H1 (cell line): ENCODE data around the gene HOXB6. TPM values are rescaled to one million over a fixed set of nuclear protein-coding genes. Genes with fewer than 3 reads are reported as not detected.

Experiments used
- CTCF ChIA-PET: fragments of 300-600 bp; sonication (Branson Sonifier 250); formaldehyde crosslinking; loops from one replicate; lab custom pipeline; 2021; ENCODE audit not compliant: partially characterized antibody; lab: Charles Lee
- POLR2A ChIA-PET: fragments of 300-600 bp; sonication (Branson Sonifier 250); formaldehyde crosslinking; loops from one replicate; lab custom pipeline; 2021; ENCODE audit warnings: inconsistent platforms; ENCODE audit not compliant: partially characterized antibody; lab: Charles Lee
- DNase-seq, 2 experiments: peaks; one replicate each; pipeline versions ENCODE4 v3.0.0 to v3.0.0-alpha.2; 2010 to 2022; ENCODE audit warnings: low spot score in 2 of 2, low read depth in 1 of 2, mixed read lengths in 1 of 2
- FAIRE-seq: peaks from 2 replicates; lab custom pipeline; 2011; peaks lifted over from hg19 to GRCh38; lab: Jason Lieb, UNC
- H2AFZ ChIP-seq: 2 replicates; pipeline ENCODE4 v1.8.1; 2012; ENCODE audit warnings: low read length, inconsistent platforms
- H2AK5ac ChIP-seq: 2 replicates; pipeline ENCODE4 v1.6.1; 2013; ENCODE audit warnings: low read depth, low read length
- H2BK120ac ChIP-seq: replicated peaks from 2 replicates; pipeline ENCODE3; 2013; ENCODE audit warnings: low read depth, low read length, inconsistent platforms
- H2BK12ac ChIP-seq: 2 replicates; pipeline ENCODE4 v1.6.1; 2013; ENCODE audit warnings: low read depth, low read length
- H2BK15ac ChIP-seq: 2 replicates; pipeline ENCODE4 v1.6.1; 2013; ENCODE audit warnings: low read length
- H2BK20ac ChIP-seq: 2 replicates; pipeline ENCODE4 v1.6.1; 2013; ENCODE audit warnings: low read length
- H2BK5ac ChIP-seq: 2 replicates; pipeline ENCODE4 v1.6.1; 2013; ENCODE audit warnings: low read depth, low read length
- H3K14ac ChIP-seq: 2 replicates; pipeline ENCODE4 v1.6.1; 2013; ENCODE audit warnings: inconsistent platforms; ENCODE audit not compliant: insufficient read length
- H3K18ac ChIP-seq: 2 replicates; pipeline ENCODE4 v1.6.1; 2013; ENCODE audit warnings: low read length; ENCODE audit errors: extremely low read depth
- H3K23ac ChIP-seq: 2 replicates; pipeline ENCODE4 v1.6.1; 2013; ENCODE audit warnings: inconsistent platforms; ENCODE audit not compliant: insufficient read length
- H3K23me2 ChIP-seq: 2 replicates; pipeline ENCODE4 v1.6.1; 2013; ENCODE audit warnings: low read depth, low read length
- H3K27ac ChIP-seq: 2 replicates; pipeline ENCODE4 v1.6.1; 2011; ENCODE audit warnings: low read depth, low read length, inconsistent platforms
- H3K27me3 ChIP-seq, 4 experiments: replicated peaks in 1 of 4; 1 replicate in 1 of 4; 2 replicates in 3 of 4; pipeline versions ENCODE4 v1.6.1 to v1.8.1; 2011 to 2013; ENCODE audit warnings: low read length in 3 of 4, mild to moderate bottlenecking in 3 of 4, inconsistent platforms in 2 of 4, mixed read lengths in 2 of 4, moderate library complexity in 1 of 4; ENCODE audit not compliant: control insufficient read depth in 3 of 4, insufficient read depth in 3 of 4; ENCODE audit errors: extremely low read depth in 1 of 4
- H3K36me3 ChIP-seq, 4 experiments: 2 replicates each; pipeline versions ENCODE4 v1.6.1 to v1.8.1; 2011 to 2013; ENCODE audit warnings: mild to moderate bottlenecking in 4 of 4, low read length in 3 of 4, moderate library complexity in 2 of 4, control low read depth in 1 of 4, inconsistent platforms in 1 of 4; ENCODE audit not compliant: insufficient read depth in 4 of 4, control insufficient read depth in 2 of 4
- H3K4ac ChIP-seq: replicated peaks from 2 replicates; pipeline ENCODE3; 2013; ENCODE audit warnings: low read length, low read depth, mixed read lengths, inconsistent platforms; ENCODE audit not compliant: insufficient read length
- H3K4me1 ChIP-seq, 4 experiments: replicated peaks in 1 of 4; 1 replicate in 1 of 4; 2 replicates in 3 of 4; pipeline versions ENCODE4 v1.6.1 to v1.8.1; 2011 to 2013; ENCODE audit warnings: low read length in 3 of 4, inconsistent platforms in 2 of 4, mixed read lengths in 1 of 4; ENCODE audit not compliant: insufficient read depth in 4 of 4, control insufficient read depth in 3 of 4
- H3K4me2 ChIP-seq, 2 experiments: 2 replicates each; pipeline versions ENCODE4 v1.6.1 to v1.8.1; 2011 to 2013; ENCODE audit warnings: low read depth in 2 of 2, low read length in 2 of 2, control low read depth in 1 of 2, inconsistent platforms in 1 of 2, mild to moderate bottlenecking in 1 of 2; ENCODE audit not compliant: insufficient read depth in 1 of 2
- H3K4me3 ChIP-seq, 4 experiments: fragments of 200-600, 300-600 bp in 1 of 4; sonication (generic), shearing (Covaris generic), sonication (Bioruptor Twin) in 1 of 4; 2 replicates each; pipeline versions ENCODE4 v1.5.1 to v1.8.1; 2011 to 2016; ENCODE audit warnings: low read length in 4 of 4, low read depth in 3 of 4, control low read depth in 2 of 4, inconsistent platforms in 2 of 4, mild to moderate bottlenecking in 2 of 4, mixed read lengths in 1 of 4, moderate library complexity in 1 of 4; ENCODE audit not compliant: insufficient read depth in 2 of 4; ENCODE audit errors: extremely low read depth in 1 of 4
- H3K56ac ChIP-seq: replicated peaks from 2 replicates; pipeline ENCODE3; 2013; ENCODE audit warnings: low read depth, mild to moderate bottlenecking, mixed read lengths, low read length, inconsistent platforms; ENCODE audit not compliant: insufficient read length
- H3K79me1 ChIP-seq: 2 replicates; pipeline ENCODE4 v1.6.1; 2013; ENCODE audit warnings: low read depth, low read length, control low read depth
- H3K79me2 ChIP-seq, 2 experiments: 2 replicates each; pipeline versions ENCODE4 v1.6.1 to v1.8.1; 2012 to 2013; ENCODE audit warnings: low read length in 2 of 2, mild to moderate bottlenecking in 2 of 2, inconsistent platforms in 1 of 2; ENCODE audit not compliant: insufficient read depth in 2 of 2, control insufficient read depth in 1 of 2
- H3K9ac ChIP-seq, 4 experiments: replicated peaks in 1 of 4; 1 replicate in 1 of 4; 2 replicates in 3 of 4; pipeline versions ENCODE4 v1.6.1 to v1.8.1; 2011 to 2013; ENCODE audit warnings: low read depth in 3 of 4, low read length in 3 of 4, control low read depth in 2 of 4, mild to moderate bottlenecking in 2 of 4, moderate library complexity in 2 of 4, inconsistent platforms in 1 of 4; ENCODE audit errors: extremely low read depth in 1 of 4
- H3K9me3 ChIP-seq, 2 experiments: 2 replicates each; pipeline versions ENCODE4 v1.6.1 to v1.8.1; 2012 to 2013; ENCODE audit warnings: mild to moderate bottlenecking in 2 of 2, moderate library complexity in 2 of 2, control low read depth in 1 of 2, inconsistent platforms in 1 of 2, low read depth in 1 of 2, low read length in 1 of 2, mixed read lengths in 1 of 2; ENCODE audit not compliant: insufficient read depth in 2 of 2
- H4K20me1 ChIP-seq, 2 experiments: replicated peaks in 1 of 2; 2 replicates each; pipeline versions ENCODE3 to v1.8.1; 2011 to 2013; ENCODE audit warnings: inconsistent platforms in 2 of 2, low read length in 2 of 2, mild to moderate bottlenecking in 1 of 2; ENCODE audit not compliant: insufficient read depth in 2 of 2, control insufficient read depth in 1 of 2
- H4K5ac ChIP-seq: 2 replicates; pipeline ENCODE4 v1.6.1; 2013; ENCODE audit warnings: low read length, low read depth, mixed read lengths, inconsistent platforms; ENCODE audit not compliant: insufficient read length
- H4K8ac ChIP-seq: 2 replicates; pipeline ENCODE4 v1.8.0; 2013; ENCODE audit warnings: mild to moderate bottlenecking, moderate library complexity, low read length, inconsistent platforms; ENCODE audit not compliant: insufficient read depth; ENCODE audit errors: extremely low read depth
- H4K91ac ChIP-seq: replicated peaks from 2 replicates; pipeline ENCODE3; 2013; ENCODE audit warnings: low read length, mixed read lengths, inconsistent platforms; ENCODE audit not compliant: insufficient read length
- CBX8 ChIP-seq: fragments of 300-800, 300-1000 bp; sonication (generic); IDR thresholded peaks from 2 replicates; pipeline ENCODE4 v1.7.1; 2016; ENCODE audit warnings: low read depth, low read length, borderline replicate concordance
- TCF12 ChIP-seq: IDR thresholded peaks from 2 replicates; pipeline ENCODE4 v1.6.1; 2011; ENCODE audit warnings: low read depth, mild to moderate bottlenecking, low read length
- WGBS, 2 experiments: shearing (Covaris generic) in 1 of 2; methylation state at CpG; one replicate each; pipeline versions ENCODE4 v1.1.6 to v1.1.7; 2013 to 2015; ENCODE audit warnings: low lambda C conversion rate in 2 of 2, mixed read lengths in 2 of 2, inconsistent platforms in 1 of 2, low coverage in 1 of 2, missing lambda C conversion rate in 1 of 2; ENCODE audit not compliant: insufficient replicate concordance in 2 of 2, insufficient coverage in 1 of 2, insufficient read length in 1 of 2; ENCODE audit errors: extremely low coverage in 1 of 2, missing lambda C conversion rate in 1 of 2; 5-methylcytosine and 5-hydroxymethylcytosine counted together
- polyA plus RNA-seq, 7 experiments: library from polyadenylated mRNA; depleted of rRNA in 3 of 7; stranded (reverse) in 5 of 7; unstranded in 2 of 7; fragments of >200 nt in 5 of 7; fragments of 200-250 nt in 2 of 7; gene quantifications; 1 replicate in 5 of 7; 2 replicates in 1 of 7; 4 replicates in 1 of 7; pipeline versions ENCODE4 v1.2.1 to v1.2.3, GENCODE V29; 2011 to 2013; ENCODE audit warnings: missing spikeins in 2 of 7, mixed read lengths in 2 of 7
- total RNA-seq: library from RNA; stranded (reverse); fragmentation: NEBNext Ultra II Directional; extraction: Animal tissue kit (Norgen Biotek cat#: 25700); gene quantifications from 2 replicates; pipeline ENCODE4 v1.2.1, GENCODE V29; 2021

HOXB6 gene
- total and polyA plus RNA-seq, 2 of the 8 experiments (the other 6 are each of a cell fraction or from before 2014, with no cell fraction given) = not detected

DNA sequence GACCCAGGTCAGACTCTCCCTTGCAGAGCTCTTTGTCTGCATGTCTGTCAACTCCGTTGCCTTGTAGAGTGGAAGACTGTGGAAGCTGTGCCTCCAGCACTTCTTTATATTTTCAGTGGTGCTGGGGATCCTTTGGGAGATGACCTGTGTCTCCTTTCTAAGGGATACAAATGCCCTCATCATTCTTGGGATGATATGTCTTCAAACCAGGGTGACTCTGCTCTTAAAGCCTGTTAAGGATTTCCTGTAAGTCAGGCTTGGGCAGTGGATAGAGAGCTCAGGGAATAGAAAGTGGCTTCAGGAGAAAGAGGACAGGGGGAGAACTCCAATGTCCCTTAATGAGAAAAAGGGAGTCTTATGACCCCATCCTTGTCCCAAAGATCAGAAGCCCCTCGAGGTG, 16.3 kb downstream of the HOXB6 start:
- Histone ChIP-seq H3K79me1 (no peaks in the 10 kb centered on the region), H2BK12ac (no peak overlapping the region), H3K27me3 (peaks cover 99 to 100% (median 100%) of the 10 kb centered on the region in 4 experiments), H3K4ac (no peak overlapping the region), H2AK5ac (no peak overlapping the region), H3K9me3 (no peaks in the 10 kb centered on the region; a peak in 1 of 4 replicates), H3K36me3 (peaks cover 0 to 6% (median 0%) of the 10 kb centered on the region in 4 experiments; a peak in 1 of 8 replicates), H2BK15ac (no peak overlapping the region), H3K4me1 (peaks cover 0 to 4% (median 0%) of the 10 kb centered on the region in 4 experiments; a peak in 4 of 7 replicates), H3K23me2 (no peaks in the 10 kb centered on the region), H2BK5ac (no peak overlapping the region), H3K23ac (no peak overlapping the region), H3K56ac (no peak overlapping the region), H3K27ac (no peak overlapping the region), H2BK20ac (no peak overlapping the region), H3K18ac (no peak overlapping the region), H3K79me2 (no peaks in the 10 kb centered on the region), H4K8ac (no peak overlapping the region), H3K9ac (no peak overlapping the region), H4K5ac (no peak overlapping the region), H3K14ac (no peak overlapping the region), H4K91ac (no peak overlapping the region), H2AFZ (no peak overlapping the region), H2BK120ac (no peak overlapping the region), H3K4me3 (no peak overlapping the region), H3K4me2 (no peak overlapping the region), H4K20me1 (peaks cover 24 to 38% of the 10 kb centered on the region in 2 experiments)
- FAIRE-seq (no peak), DNase-seq (no peak)
- ChIA-PET CTCF (interaction anchor here (0.8 to 4.7 kb wide), 21 partner anchors 9 to 373 kb away, joined by 3 to 24 read pairs (median 5); no protein-coding TSS in a partner anchor), POLR2A (interaction anchor here (1.2 to 1.6 kb wide), 2 partner anchors 10 to 34 kb away, joined by 4 read pairs; no protein-coding TSS in a partner anchor)
- no peak for TF ChIP-seq TCF12
- TF ChIP-seq CBX8 = peak; percentile 13; the same call in 1 of the 2 replicates
- 19% methylated on average over 2 of the region's 2 CpGs; no CpG with 5 or more reads in 1 of the 2 experiments for WGBS, 2 experiments
